ENCODE results near the gene SIGLEC10.
A peak's percentile ranks its signal among the peaks of the same experiment; 100 is the strongest.
"Not testable (repeated sequence)": the region's sequence is repeated elsewhere in the genome, so short reads cannot be mapped to it uniquely, and the experiment has no call there.

SIGLEC10 gene, protein sequence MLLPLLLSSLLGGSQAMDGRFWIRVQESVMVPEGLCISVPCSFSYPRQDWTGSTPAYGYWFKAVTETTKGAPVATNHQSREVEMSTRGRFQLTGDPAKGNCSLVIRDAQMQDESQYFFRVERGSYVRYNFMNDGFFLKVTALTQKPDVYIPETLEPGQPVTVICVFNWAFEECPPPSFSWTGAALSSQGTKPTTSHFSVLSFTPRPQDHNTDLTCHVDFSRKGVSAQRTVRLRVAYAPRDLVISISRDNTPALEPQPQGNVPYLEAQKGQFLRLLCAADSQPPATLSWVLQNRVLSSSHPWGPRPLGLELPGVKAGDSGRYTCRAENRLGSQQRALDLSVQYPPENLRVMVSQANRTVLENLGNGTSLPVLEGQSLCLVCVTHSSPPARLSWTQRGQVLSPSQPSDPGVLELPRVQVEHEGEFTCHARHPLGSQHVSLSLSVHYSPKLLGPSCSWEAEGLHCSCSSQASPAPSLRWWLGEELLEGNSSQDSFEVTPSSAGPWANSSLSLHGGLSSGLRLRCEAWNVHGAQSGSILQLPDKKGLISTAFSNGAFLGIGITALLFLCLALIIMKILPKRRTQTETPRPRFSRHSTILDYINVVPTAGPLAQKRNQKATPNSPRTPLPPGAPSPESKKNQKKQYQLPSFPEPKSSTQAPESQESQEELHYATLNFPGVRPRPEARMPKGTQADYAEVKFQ

DNA sequence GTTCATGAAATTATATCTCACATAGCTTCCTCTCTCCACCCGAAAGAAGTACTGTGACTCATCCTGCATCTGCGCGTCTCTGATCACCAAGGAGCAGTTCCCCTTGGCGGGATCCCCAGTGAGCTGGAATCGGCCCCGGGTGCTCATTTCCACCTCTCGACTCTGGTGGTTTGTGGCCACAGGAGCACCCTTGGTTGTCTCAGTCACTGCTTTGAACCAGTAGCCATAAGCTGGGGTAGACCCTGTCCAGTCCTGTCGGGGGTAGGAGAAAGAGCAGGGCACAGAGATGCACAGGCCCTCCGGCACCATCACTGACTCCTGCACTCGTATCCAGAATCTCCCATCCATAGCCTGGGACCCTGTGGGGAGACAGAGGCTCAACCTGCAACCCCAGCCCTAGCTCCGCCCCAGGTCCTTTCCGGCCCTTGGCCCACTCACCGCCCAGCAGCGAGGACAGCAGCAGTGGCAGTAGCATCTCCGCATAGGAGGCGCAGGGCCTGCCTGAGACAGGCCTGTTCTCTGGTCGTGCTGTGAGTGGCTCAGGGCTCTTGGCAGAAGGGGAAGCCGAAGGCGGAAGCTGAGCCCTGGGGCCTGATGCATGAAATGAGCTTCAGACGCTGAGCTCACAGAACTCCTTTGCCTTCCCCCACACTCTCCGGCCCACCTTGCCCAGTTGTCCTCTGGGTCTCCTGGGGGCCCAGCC is at the start of gene SIGLEC10:
Gene SIGLEC10, minus strand, starts transcription at position 536 of the 703 bp plus-strand sequence. Its CDS starts 61 bp downstream, at position 475.
- DNase-seq (ENCODE audit: low read depth): no peak

DNA sequence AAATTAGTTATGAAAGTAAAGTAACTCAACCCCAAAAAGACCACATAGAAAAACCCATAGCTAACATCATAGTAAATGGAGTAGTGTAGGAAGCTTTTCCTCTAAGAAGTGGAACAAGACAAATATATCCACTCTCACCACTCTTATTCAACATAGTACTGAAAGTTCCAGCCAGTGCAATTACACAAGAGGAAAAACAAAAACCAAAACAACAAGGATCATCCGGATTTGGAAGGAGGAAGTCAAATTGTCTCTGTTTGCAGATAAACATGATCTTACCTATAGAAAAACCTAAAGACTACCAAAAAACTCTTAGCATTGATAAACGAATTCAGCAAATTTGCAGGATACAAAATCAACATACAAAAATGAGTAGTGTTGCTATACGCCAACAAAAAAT is 49.3 kb upstream of the SIGLEC10 start:
- DNase-seq (ENCODE audit: low read depth): no peak

DNA sequence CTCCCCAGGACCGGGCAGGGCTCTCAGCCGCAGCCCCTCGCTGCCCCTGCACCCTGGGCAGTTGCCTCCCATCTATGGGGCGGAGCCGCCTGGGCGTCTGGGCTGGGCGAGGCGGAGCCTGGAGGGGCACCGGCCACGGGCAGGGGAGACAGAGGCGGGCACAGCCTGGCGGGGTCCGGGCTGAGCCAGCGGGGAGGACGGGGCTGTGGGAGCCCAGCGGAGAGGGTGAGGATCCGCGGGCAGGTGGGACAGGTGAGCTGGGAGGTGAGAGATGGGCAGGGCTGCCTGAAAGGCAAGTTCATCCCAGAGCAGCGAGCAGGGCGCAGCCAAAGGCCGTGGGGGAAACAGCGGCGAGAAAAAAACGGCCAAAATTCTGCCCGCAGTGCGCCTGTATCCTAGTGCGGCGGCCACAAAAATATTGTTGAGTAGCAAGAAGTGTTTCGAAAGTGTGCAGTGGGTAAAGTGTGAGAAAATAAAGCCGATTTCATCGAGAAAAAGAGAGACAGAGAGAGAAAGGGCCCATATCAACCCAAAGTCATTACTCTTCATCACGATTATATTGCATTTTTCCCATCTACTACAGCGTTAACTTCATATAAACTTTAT is 46.6 kb upstream of the SIGLEC10 start:
- DNase-seq (ENCODE audit: low read depth): not testable (repeated sequence)

DNA sequence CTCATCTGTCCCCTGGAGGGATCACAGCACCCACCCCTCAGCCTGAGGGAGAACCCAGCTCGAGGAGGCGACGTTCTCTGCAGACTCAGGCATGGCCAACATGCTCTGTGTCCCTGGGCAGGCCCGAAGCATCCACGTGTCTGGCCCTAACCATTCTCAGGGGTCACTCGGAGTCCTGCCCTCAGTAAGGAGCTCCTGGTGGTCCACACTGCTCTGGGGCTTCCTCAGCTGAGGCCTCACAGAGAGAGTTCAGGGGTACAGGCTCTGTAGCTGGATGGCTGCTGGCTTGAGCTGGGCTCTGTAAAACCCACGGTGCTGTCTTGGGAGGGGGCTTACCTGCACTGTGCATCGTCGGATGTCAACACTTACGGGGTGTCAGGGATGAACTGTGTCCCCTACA is 45.2 kb upstream of the SIGLEC10 start:
- DNase-seq (ENCODE audit: low read depth): no peak

DNA sequence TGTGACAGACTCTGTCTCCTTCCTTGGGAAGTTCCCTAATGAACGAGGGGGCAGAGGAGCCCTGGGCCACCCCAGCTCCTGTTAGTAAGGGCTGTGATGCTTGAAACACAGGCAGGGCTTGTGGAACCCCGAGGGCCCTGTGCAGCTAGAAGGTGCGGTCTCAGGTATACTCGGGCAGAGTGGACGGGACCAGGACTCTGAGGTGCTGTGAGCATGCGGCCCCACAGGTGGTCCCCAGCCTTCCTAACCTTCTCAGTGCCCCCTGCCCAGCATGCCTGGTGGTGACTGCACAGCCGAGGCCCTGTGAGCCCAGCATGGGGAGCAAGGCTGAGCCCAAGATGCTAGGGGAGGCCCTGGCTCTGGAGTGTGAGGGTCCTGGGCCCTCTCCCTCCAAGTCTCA is 44.8 kb upstream of the SIGLEC10 start:
- DNase-seq (ENCODE audit: low read depth): no peak

DNA sequence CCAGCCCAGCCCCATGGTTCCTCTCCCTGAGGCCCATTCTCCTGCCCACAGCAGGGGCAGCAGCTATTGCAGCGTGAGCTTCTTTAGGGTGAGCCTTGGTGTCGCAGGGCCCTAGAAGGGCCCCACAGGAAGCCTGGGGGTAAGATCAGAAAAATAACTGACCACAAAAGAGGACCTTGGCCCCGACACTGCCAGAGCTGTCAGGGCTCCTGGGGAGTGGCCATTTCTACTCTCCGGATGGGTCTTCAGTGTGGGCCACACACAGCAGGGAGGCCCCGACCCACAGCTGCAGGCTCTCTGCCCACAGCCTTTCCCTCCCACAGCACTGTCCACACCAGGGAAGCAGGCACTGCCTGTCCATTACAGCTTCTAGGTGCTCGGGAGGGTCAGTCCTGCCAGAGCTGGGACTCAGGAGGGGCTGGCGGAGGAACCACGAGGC is 44.3 kb upstream of the SIGLEC10 start:
- DNase-seq (ENCODE audit: low read depth): no peak

DNA sequence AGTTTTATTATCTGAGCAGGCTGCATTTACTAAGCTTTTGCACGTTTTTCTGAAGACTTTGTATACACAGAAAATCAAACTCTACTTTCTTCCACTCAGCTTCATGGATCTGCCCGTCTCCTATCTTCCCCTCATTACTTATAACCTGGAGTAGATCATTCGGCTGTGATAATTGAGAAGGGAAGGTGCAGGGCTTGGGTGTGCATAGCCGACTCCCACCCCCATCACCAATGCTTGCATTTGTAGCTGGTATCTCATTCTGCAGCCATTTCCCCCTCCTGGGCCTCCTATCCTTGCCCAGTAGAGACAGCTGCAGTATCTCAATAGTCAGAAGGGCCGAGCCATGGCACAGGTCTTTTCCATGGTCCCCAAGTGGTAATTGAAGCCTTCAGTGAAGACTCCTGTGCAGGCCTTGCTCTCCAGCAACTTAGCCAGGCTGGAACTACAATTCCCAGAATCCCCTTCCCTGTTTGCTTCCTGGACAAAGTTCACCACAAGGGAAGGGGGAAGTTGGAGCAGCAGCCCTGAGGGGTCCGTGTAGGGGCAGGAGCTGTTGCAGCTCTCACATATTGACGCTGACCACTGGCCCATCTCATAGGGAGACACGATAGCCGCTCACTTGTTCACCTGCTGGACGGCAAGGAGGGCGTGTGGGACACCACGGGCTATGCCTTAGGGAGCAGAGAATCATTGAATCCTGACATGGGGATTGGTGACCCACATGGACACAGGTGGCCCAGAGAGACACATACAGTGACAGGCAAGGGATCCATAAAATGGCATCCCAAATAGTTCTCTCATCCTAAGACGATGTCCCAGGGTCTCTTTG is 42.9 kb upstream of the SIGLEC10 start:
- no peak for DNase-seq (ENCODE audit: low read depth)

DNA sequence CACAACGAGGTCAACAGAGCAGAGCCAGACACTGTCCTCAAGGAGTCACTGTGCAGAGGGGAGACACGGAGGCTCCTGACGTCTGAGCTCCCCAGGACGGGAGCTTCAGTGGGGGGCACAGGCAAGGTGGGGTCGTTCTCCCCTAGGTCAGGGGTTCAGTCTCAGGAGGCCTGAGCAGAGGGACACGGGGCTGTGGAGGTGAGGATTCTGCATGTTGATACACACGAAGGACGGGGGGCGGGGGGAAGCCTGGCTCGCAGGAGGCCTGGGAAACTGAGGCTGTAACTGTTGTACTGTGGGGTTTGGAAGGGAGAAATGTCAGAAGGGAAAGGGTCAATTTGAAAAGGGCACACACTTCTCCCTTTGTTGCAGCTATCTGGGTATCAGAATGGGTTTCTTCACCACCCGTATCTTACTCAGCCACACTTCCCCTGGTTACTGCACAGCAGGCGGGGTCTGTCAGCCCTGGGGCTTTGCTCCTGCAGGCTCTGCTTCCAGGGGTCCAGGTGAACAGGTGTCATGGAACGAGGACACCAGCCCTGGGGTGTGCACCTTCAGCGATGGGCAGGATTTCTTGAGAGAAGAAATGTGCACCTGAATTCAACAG is 41.6 kb upstream of the SIGLEC10 start:
- no peak for DNase-seq (ENCODE audit: low read depth)

DNA sequence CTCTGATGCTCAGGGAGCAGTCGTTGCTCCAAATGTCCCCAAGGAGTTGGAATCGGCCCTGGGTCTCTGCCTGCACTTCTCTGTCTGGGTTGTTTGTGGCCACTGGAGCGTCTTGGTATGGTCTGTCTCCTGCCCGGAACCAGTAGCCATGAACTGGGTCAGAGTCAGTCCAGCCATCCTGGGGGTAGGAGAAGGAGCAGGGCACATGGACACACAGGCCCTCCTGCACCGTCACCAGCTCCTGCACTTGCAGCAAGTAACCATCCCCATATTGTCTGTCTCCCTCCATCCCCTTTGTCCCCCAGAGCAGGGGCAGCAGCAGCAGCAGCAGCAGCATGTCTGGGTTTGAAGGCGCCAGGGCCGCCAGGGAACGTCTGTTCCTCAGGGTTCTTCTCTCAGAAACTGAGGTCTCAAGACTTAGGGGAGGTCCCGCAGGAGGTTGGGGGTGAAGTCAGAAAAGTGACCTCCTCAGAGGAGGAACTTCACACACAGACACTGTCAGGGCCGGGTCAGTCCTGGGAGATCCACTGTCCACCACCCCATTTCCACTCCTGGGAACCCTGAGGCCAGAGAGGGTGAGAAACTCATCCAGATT is 40.7 kb upstream of the SIGLEC10 start, which contains the start of gene SIGLEC8:
Gene SIGLEC8, minus strand, starts transcription at position 404 of the 595 bp plus-strand sequence. Its CDS starts 67 bp downstream, at position 337.
- DNase-seq (ENCODE audit: low read depth): no peak

DNA sequence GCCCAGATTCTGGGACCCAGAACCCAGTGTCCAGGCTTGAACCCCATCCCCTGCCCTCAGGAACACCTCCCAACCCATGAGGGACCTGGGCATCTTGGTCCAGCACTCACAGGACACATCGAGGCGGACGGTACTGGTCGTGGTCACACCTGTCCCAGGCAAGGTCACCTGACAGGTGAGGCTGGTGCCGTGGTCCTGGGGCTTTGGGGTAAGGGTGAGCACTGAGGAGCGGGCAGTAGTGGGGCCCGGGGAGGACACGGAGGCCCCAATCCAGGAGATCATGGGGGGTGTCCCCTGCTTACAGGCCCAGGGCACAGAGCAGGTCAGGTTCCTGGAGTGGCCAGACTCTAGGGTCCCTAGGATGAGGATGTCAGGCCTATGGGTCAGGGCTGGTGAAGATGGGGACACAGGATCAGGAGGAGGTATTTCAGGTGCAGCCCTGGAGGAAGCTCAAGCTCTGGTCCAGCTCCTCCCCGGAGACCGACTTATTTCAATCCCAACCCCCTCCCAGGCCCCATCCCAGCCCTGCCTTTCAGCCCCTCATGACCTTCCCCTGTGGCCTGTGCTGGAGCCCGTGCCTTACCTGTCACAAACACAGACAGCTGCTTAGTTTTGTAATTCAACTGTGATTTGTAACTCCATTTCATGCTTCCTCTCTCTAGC is 40.0 kb upstream of the SIGLEC10 start:
- DNase-seq (ENCODE audit: low read depth): no peak

DNA sequence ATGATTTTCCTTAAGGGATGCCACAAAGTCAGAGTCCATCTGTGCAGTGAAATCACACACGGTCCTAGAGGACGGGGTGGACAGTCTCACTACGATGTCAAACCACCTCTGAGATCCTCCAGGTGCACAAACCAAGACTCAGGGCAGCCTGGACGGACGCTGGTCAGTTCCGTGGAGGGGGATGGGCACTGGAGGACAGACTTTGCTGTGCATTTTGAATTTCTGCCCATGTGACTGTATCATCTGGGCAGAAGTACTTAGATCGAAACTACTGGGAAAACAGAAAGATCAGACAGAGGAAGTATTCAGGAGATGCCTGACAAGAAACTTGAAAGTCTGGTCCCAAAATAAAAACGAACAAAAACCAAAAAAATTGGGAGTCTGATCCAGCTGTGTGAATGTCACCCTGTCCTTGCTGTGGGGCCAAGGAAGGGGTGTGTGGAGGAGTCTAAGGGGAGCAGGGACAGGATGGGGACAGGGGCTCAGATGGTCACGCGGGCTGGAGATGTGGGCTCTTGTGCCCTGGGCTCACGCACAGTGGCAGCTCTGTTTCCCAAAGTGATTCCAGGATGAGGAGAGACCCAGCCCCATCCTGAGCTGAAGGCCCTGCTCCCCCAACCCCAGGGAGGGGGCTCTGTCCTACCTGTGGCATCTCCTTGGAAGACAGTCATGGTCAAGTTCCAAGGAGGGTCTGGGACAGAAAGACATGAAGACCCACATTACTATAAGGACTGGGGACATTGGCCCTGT is 39.3 kb upstream of the SIGLEC10 start:
- no peak for DNase-seq (ENCODE audit: low read depth)

DNA sequence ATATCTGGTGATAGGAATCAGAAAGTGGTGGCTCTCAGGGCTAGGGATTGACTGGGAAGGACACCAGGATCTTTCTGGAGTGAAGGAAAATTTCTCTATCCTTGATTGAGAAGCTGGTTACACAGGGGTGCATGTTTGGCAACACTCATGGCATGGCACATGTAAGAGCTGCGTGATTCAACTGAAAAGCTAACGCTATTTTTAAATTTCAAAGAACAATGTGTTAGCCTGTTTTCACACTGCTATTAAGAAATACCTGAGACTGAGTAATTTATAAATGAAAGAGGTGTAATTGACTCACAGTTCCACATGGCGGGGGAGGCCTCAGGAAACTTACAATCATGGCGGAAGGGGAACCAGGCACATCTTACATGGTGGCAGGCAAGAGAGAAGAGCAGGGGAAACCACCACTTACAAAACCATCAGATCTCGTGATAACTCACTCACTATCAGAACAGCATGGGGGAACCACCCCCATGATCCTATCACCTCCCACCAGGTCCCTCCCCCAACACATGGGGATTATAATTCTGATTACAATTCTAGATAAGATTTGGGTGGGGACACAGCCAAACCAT is 33.4 kb upstream of the SIGLEC10 start:
- DNase-seq (ENCODE audit: low read depth): no peak

DNA sequence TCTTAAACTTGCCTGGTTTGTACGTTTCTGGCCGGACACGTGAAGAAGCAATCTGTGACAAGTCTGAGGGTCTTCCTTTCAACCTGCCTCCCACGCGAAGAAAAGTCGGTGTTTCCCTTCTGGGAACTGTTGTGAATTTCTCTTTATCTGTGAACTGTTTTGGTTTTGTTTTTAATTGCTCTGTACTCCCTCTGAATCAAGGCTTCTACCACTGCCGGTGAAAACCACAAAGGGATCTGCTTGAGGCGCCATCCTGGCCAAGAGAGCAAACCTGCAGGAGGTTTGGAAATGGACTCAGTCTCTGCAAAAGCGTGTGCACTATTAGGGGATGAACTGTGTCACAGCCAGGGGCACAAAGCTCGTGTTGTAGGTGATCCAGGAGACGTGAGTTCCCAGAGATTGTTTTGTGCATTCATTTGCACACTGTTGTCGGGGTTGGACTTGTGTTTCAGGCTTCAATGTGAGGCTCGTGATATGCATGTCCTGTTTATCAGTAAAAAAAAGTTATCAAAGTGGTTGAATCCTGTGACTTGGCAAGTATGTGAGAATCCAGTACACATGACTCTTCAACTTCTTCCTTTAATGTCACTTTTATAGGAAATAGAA is 31.1 kb upstream of the SIGLEC10 start:
- no peak for DNase-seq (ENCODE audit: low read depth)

DNA sequence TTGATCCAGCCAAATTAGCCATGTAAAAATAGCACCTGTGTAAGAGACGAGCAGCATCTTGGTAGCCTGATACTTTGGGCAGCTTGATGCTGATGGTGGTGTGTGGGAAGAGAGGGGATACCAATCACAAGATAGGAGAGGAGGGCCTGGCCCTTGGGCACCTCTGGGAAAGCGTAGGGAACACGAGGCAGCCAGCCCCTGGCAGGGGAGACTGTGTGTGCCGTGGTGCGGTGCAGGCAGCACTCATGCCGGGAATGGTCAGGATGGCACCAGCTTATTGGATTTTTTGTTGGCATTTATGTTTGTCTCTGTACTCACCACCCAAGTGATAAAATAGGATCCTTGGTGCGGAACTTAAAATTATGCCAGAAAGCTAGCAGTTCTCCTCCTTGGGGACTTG is 30.6 kb upstream of the SIGLEC10 start:
- no peak for DNase-seq (ENCODE audit: low read depth)

DNA sequence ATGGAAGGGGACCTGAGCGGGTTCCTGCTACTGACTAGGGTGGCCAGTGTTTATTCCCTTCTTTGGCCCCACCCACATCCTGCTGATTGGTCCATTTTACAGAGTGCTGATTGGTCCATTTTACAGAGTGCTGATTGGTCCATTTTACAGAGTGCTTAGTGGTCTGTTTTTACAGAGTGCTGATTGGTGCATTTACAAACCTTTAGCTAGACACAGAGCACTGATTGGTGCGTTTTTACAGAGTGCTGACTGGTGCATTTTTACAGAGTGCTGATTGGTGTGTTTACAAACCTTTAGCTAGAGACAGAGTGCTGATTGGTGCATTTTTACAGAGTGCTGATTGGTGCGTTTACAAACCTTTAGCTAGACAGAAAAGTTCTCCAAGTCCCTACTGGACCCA is 30.1 kb upstream of the SIGLEC10 start:
- DNase-seq (ENCODE audit: low read depth): not testable (repeated sequence)

DNA sequence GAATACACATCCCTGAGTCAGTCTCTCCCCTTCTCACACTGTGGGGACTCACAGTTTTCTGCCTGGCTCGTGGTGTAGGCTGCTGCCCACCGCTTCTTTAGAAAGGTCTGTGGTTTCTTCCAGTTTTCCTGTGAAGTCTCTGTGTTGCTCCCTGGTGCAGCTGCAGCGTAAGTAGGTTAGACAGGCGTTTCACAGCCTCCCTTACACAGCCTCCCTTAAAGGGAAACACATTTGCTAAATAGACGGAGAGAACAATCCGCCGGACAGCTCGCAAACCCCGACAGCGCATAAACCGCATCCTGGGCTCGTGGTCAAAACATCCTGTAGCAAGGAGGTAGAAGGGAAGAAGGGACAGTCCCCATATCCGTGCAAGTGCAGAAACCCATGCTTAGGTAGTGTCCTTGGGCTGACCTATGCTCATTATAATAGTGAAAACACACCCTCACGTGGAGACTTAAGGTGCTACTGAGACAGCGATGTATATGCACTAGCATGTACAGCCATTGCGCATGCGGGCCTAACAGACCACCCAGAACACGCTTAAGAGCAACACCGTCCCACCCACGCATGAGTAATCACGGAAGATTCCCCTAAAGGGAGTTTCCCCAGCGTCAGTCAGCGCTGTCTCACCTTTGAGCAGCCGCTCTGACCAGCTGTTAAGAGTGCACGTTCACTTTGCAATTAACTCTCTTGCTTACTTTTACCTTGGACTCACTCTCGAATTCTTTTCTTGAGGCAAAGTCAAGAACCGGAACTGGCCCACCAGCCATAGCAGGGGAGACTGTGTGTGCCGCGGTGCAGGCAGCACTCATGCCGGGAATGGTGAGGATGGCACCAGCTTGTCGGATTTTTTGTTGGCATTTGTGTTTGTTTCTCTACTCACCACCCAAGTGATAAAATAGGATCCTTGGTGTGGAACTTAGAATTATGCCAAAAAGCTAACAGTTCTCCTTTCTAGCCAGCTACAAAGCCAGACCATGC is 24.3 kb upstream of the SIGLEC10 start:
- peak; percentile 77 for DNase-seq (ENCODE audit: low read depth)

DNA sequence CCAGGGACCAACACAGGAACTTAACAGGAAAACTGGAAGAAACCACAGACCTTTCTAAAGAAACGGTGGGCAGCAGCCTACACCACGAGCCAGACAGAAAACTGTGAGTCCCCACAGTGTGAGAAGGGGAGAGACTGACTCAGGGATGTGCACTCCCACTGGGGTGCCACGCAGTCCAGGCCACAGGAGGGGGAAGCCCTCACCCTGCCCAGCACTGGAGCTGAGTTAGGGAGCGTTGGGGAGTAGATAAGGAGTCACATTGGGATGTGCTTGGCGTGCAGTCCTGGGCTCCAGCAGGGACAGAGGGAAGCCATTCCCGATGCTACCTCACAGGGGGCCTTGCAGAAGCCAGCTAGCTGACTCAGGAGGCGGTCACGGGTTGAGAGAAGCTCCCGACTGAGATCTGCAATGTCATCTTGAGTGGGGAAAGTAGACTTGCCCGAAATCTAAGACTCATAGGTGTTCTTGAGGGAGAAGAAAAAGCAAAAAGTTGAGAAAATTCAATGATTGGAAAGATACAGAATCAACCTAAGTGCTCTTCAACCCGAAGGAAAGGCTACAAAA is 23.5 kb upstream of the SIGLEC10 start:
- DNase-seq (ENCODE audit: low read depth): peak; percentile 53
